Sigmoid colon (tissue), 7 donors: Measurements from ENCODE around the gene MAMDC2. TPM values are rescaled to one million over a fixed set of nuclear protein-coding genes. Genes with fewer than 3 reads are reported as not detected.

Experiments
- DNase-seq: peaks from one replicate; pipeline ENCODE4 v3.0.0-alpha.2; 2019
- H3K27ac ChIP-seq, 4 donors: fragments of 200-600 bp; sonication (generic); one replicate each; pipeline ENCODE4 v1.5.1; 2016 to 2019; ENCODE audit warnings: mild to moderate bottlenecking in 1 of 4
- H3K27me3 ChIP-seq, 3 donors: fragments of 200-600 bp; sonication (generic); one replicate each; pipeline ENCODE4 v1.5.1; 2019; ENCODE audit warnings: mild to moderate bottlenecking in 1 of 3
- H3K36me3 ChIP-seq, 4 donors: fragments of 200-600 bp; sonication (generic); one replicate each; pipeline ENCODE4 v1.5.1; 2016 to 2019
- H3K4me1 ChIP-seq, 4 donors: fragments of 200-600 bp; sonication (generic); one replicate each; pipeline ENCODE4 v1.5.1; 2017 to 2019
- H3K4me3 ChIP-seq, 4 donors: fragments of 200-600 bp; sonication (generic); one replicate each; pipeline ENCODE4 v1.5.1; 2017 to 2019; ENCODE audit warnings: mild to moderate bottlenecking in 2 of 4, moderate library complexity in 1 of 4
- H3K9me3 ChIP-seq, 4 donors: fragments of 200-600 bp in 3 of 4; sonication (generic) in 3 of 4; one replicate each; pipeline versions ENCODE4 v1.5.1 to v1.6.1; 2013 to 2019
- CTCF ChIP-seq, 4 experiments: fragments of 450-650 bp in 3 of 4; fragments of 200-600 bp in 1 of 4; IDR thresholded peaks; one replicate each; pipeline ENCODE4 v1.5.1; 2016 to 2019; ENCODE audit warnings: antibody characterized with exemption in 4 of 4, mild to moderate bottlenecking in 3 of 4, moderate library complexity in 2 of 4
- EP300 ChIP-seq, 4 donors: sonication (generic); formaldehyde crosslinking; IDR thresholded peaks; one replicate each; pipeline ENCODE4 v1.6.1; 2017; ENCODE audit warnings: antibody characterized with exemption in 4 of 4
- POLR2A ChIP-seq, 2 donors: fragments of 450-650 bp; IDR thresholded peaks; one replicate each; pipeline ENCODE4 v1.6.1; 2016; ENCODE audit warnings: antibody characterized with exemption in 2 of 2, mild to moderate bottlenecking in 2 of 2, moderate library complexity in 2 of 2
- POLR2AphosphoS5 ChIP-seq, 4 donors: sonication (generic); formaldehyde crosslinking; IDR thresholded peaks; one replicate each; pipeline ENCODE4 v1.6.1; 2017; ENCODE audit warnings: antibody characterized with exemption in 4 of 4
- WGBS, 2 donors: extraction: QIAGEN DNeasy Blood & Tissue Kit; methylation state at CpG; one replicate each; pipeline ENCODE4 v1.1.7; 2013; 5-methylcytosine and 5-hydroxymethylcytosine counted together
- intact Hi-C: fragments of 100-400 bp; cut with DNase I; formaldehyde crosslinking; loops from one replicate; pipeline ENCODE4 v1.15.1; 2023
- polyA plus RNA-seq, 3 donors: library from polyadenylated mRNA; stranded (reverse); fragments of 200-250 nt; gene quantifications; one replicate each; pipeline ENCODE4 v1.2.3, GENCODE V29; 2013
- total RNA-seq, 4 donors: library from RNA; depleted of rRNA; stranded (reverse); fragments of >200 nt; gene quantifications; one replicate each; pipeline ENCODE4 v1.1.0, GENCODE V29; 2016
- donor health status: healthy with polysubstance abuse.
- donor health status: Bipolar disorder and iron deficiency.
- donor health status: healthy.

Gene MAMDC2
- total and polyA plus RNA-seq, 7 donors = 2.5 to 167 (median 89.9) TPM

GRCh38 chr9:70111641-70112236 lies 68.1 kb downstream of the MAMDC2 start:
- WGBS, 2 donors = 73 to 75% methylated on average over 5 of the region's 5 CpGs
- TF ChIP-seq POLR2A (IDR thresholded peaks at IDR 0.05) = no peak
- no peak for TF ChIP-seq POLR2AphosphoS5 (IDR thresholded peaks at IDR 0.05)
- no peak for TF ChIP-seq CTCF (IDR thresholded peaks at IDR 0.05)
- no peak for TF ChIP-seq EP300 (IDR thresholded peaks at IDR 0.05)
- no peak for DNase-seq
- H3K27ac ChIP-seq = peak overlapping the region; percentile 42 to 72 (median 65)
- H3K4me1 ChIP-seq = peaks cover 0 to 62% (median 49%) of the 10 kb centered on the region in 4 donors
- intact Hi-C loops = loop anchor here (1.0 to 2.0 kb wide), 2 partner anchors 69 to 139 kb away; partner anchors contain the start of gene MAMDC2
- no peak overlapping the region for H3K4me3 ChIP-seq
- no peaks in the 10 kb centered on the region for H3K9me3 ChIP-seq
- H3K27me3 ChIP-seq = no peaks in the 10 kb centered on the region
- H3K36me3 ChIP-seq = peaks cover 9 to 80% (median 33%) of the 10 kb centered on the region in 4 donors

- 89 to 94% methylated on average over 2 of the region's 2 CpGs for WGBS, 2 donors
- TF ChIP-seq POLR2A (IDR thresholded peaks at IDR 0.05) = no peak
- TF ChIP-seq CTCF (IDR thresholded peaks at IDR 0.05) = no peak
- TF ChIP-seq EP300 (IDR thresholded peaks at IDR 0.05) = no peak
- TF ChIP-seq POLR2AphosphoS5 (IDR thresholded peaks at IDR 0.05) = no peak
- Histone ChIP-seq H3K4me1 (peaks cover 0 to 54% (median 39%) of the 10 kb centered on the region in 4 donors), H3K27ac (peak overlapping the region; percentile 36 to 72 (median 65)), H3K27me3 (no peaks in the 10 kb centered on the region), H3K36me3 (peaks cover 12 to 92% (median 39%) of the 10 kb centered on the region in 4 donors), H3K9me3 (no peaks in the 10 kb centered on the region), H3K4me3 (no peak overlapping the region)
- DNase-seq = no peak
- intact Hi-C loops = no loop called here
Measured at GRCh38 chr9:70112981-70113380, 69.3 kb downstream of the MAMDC2 start.

- peak; percentile 78 for DNase-seq
- peaks cover 0 to 49% (median 37%) of the 10 kb centered on the region in 4 donors for H3K4me1 ChIP-seq
- H3K27me3 ChIP-seq = no peaks in the 10 kb centered on the region
- intact Hi-C loops = no loop called here
- 77 to 78% methylated on average over 4 of the region's 4 CpGs for WGBS, 2 donors
- peak overlapping the region in 3 of 4 donors; percentile 36 to 72 (median 67) for H3K27ac ChIP-seq
- TF ChIP-seq POLR2A (IDR thresholded peaks at IDR 0.05) = no peak
- peak; percentile 55 to 82 (median 69) for TF ChIP-seq CTCF (IDR thresholded peaks at IDR 0.05)
- no peak for TF ChIP-seq EP300 (IDR thresholded peaks at IDR 0.05)
- peak in 1 of 4 donors; percentile 14 for TF ChIP-seq POLR2AphosphoS5 (IDR thresholded peaks at IDR 0.05)
- peaks cover 16 to 92% (median 39%) of the 10 kb centered on the region in 4 donors for H3K36me3 ChIP-seq
- no peak overlapping the region for H3K4me3 ChIP-seq
- H3K9me3 ChIP-seq = no peaks in the 10 kb centered on the region
Measured at GRCh38 chr9:70113403-70114022, 69.9 kb downstream of the MAMDC2 start.

- H3K4me1 ChIP-seq = peaks cover 0 to 41% (median 34%) of the 10 kb centered on the region in 4 donors
- peaks cover 20 to 92% (median 40%) of the 10 kb centered on the region in 4 donors for H3K36me3 ChIP-seq
- H3K4me3 ChIP-seq = no peak overlapping the region
- H3K9me3 ChIP-seq = no peaks in the 10 kb centered on the region
- no peak overlapping the region for H3K27ac ChIP-seq
- DNase-seq = no peak
- WGBS, 2 donors = 91 to 93% methylated on average over 1 of the region's 1 CpG
- TF ChIP-seq EP300 (IDR thresholded peaks at IDR 0.05) (no peak), POLR2A (IDR thresholded peaks at IDR 0.05) (no peak), CTCF (IDR thresholded peaks at IDR 0.05) (no peak), POLR2AphosphoS5 (IDR thresholded peaks at IDR 0.05) (no peak)
- H3K27me3 ChIP-seq = no peaks in the 10 kb centered on the region
- intact Hi-C loops = no loop called here
Measured at GRCh38 chr9:70114898-70115297, 71.2 kb downstream of the MAMDC2 start.
